ENCODE results near the gene GADD45GIP1. TPM values are rescaled to one million over a fixed set of nuclear protein-coding genes. Genes with fewer than 3 reads are reported as not detected.

The GADD45GIP1 gene
- total RNA-seq, 3 donors from 2014 or later (not counting 1 experiment from before 2014, with no cell fraction given): 5.3 to 7.1 (median 5.7) TPM

- peaks cover 59% of the 10 kb centered on the region for H3K4me1 ChIP-seq (ENCODE audit: control insufficient read depth, insufficient read depth, low read length)
- H3K36me3 ChIP-seq (ENCODE audit: control insufficient read depth, insufficient read depth, low read length): peaks cover 72% of the 10 kb centered on the region
- H3K27me3 ChIP-seq (ENCODE audit: control insufficient read depth, insufficient read depth, low read length): no peaks in the 10 kb centered on the region
- no peak for TF ChIP-seq CTCF (IDR thresholded peaks at IDR 0.05)
- intact Hi-C loops (cut with micrococcal nuclease): no loop called here
- peaks cover 44 to 49% of the 10 kb centered on the region in 2 donors for H3K4me1 Mint-ChIP-seq
- peak overlapping the region; percentile 87 for H3K27ac ChIP-seq (ENCODE audit: low read length)
- WGBS (ENCODE audit: insufficient coverage): 60% methylated on average over 1 of the region's 2 CpGs
- DNase-seq (no peak), ATAC-seq (no peak)
- no peak overlapping the region for H3K4me3 Mint-ChIP-seq
- no peaks in the 10 kb centered on the region for H3K27me3 Mint-ChIP-seq (ENCODE audit: low read depth in 2 of 2)
- H3K4me3 ChIP-seq (ENCODE audit: low read length): no peak overlapping the region
- no peaks in the 10 kb centered on the region for H3K36me3 Mint-ChIP-seq
- H3K27ac Mint-ChIP-seq: peak overlapping the region; percentile 94
- no peaks in the 10 kb centered on the region for H3K9me3 ChIP-seq (ENCODE audit: control insufficient read depth, insufficient read depth, low read length)
- H3K9me3 Mint-ChIP-seq: no peaks in the 10 kb centered on the region
Observed at GRCh38 chr19:12944104-12944674, 12.8 kb downstream of the GADD45GIP1 start.

- Mint-ChIP-seq H3K36me3 (no peaks in the 10 kb centered on the region), H3K27me3 (ENCODE audit: low read depth in 2 of 2) (no peaks in the 10 kb centered on the region), H3K27ac (peak overlapping the region; percentile 94), H3K9me3 (no peaks in the 10 kb centered on the region), H3K4me3 (peak overlapping the region; percentile 28), H3K4me1 (peaks cover 51 to 55% of the 10 kb centered on the region in 2 donors)
- Histone ChIP-seq H3K36me3 (ENCODE audit: control insufficient read depth, insufficient read depth, low read length) (peaks cover 65% of the 10 kb centered on the region), H3K27me3 (ENCODE audit: control insufficient read depth, insufficient read depth, low read length) (no peaks in the 10 kb centered on the region), H3K4me1 (ENCODE audit: control insufficient read depth, insufficient read depth, low read length) (peaks cover 63% of the 10 kb centered on the region), H3K4me3 (ENCODE audit: low read length) (no peak overlapping the region), H3K27ac (ENCODE audit: low read length) (no peak overlapping the region), H3K9me3 (ENCODE audit: control insufficient read depth, insufficient read depth, low read length) (no peaks in the 10 kb centered on the region)
- no peak for TF ChIP-seq CTCF (IDR thresholded peaks at IDR 0.05)
- DNase-seq (peak in 1 of 2 donors; percentile 25), ATAC-seq (no peak)
- intact Hi-C loops (cut with micrococcal nuclease): no loop called here
- 87% methylated on average over 17 of the region's 18 CpGs for WGBS (ENCODE audit: insufficient coverage)
Observed at GRCh38 chr19:12943437-12944044, 13.5 kb downstream of the GADD45GIP1 start.

- peak overlapping the region; percentile 96 for H3K27ac Mint-ChIP-seq
- ATAC-seq: no peak
- 76% methylated on average over 2 of the region's 2 CpGs for WGBS (ENCODE audit: insufficient coverage)
- H3K4me3 Mint-ChIP-seq: peak overlapping the region; percentile 50
- no peaks in the 10 kb centered on the region for H3K36me3 Mint-ChIP-seq
- TF ChIP-seq CTCF (IDR thresholded peaks at IDR 0.05): no peak
- Histone ChIP-seq H3K27me3 (ENCODE audit: control insufficient read depth, insufficient read depth, low read length) (no peaks in the 10 kb centered on the region), H3K9me3 (ENCODE audit: control insufficient read depth, insufficient read depth, low read length) (no peaks in the 10 kb centered on the region), H3K4me3 (ENCODE audit: low read length) (no peak overlapping the region), H3K36me3 (ENCODE audit: control insufficient read depth, insufficient read depth, low read length) (peaks cover 54% of the 10 kb centered on the region), H3K27ac (ENCODE audit: low read length) (no peak overlapping the region), H3K4me1 (ENCODE audit: control insufficient read depth, insufficient read depth, low read length) (peaks cover 65% of the 10 kb centered on the region)
- peaks cover 56 to 58% of the 10 kb centered on the region in 2 donors for H3K4me1 Mint-ChIP-seq
- peak in 1 of 2 donors; percentile 24 for DNase-seq
- H3K9me3 Mint-ChIP-seq: no peaks in the 10 kb centered on the region
- H3K27me3 Mint-ChIP-seq (ENCODE audit: low read depth in 2 of 2): no peaks in the 10 kb centered on the region
- intact Hi-C loops (cut with micrococcal nuclease): no loop called here
Observed at GRCh38 chr19:12940897-12941296, 16.1 kb downstream of the GADD45GIP1 start.

Data from natural killer cell (primary cell).